Activated T-helper 9 cell treated with anti-CD3 and anti-CD28 coated beads, Interleukin-2, amount 50 U/mL, for 16 hours (primary cell): ENCODE results near the gene MLLT1.

Experiments used
- DNase-seq: peaks from one replicate; pipeline ENCODE4 v3.0.0-alpha.2; 2020; ENCODE audit warnings: low read depth

The MLLT1 gene

DNA sequence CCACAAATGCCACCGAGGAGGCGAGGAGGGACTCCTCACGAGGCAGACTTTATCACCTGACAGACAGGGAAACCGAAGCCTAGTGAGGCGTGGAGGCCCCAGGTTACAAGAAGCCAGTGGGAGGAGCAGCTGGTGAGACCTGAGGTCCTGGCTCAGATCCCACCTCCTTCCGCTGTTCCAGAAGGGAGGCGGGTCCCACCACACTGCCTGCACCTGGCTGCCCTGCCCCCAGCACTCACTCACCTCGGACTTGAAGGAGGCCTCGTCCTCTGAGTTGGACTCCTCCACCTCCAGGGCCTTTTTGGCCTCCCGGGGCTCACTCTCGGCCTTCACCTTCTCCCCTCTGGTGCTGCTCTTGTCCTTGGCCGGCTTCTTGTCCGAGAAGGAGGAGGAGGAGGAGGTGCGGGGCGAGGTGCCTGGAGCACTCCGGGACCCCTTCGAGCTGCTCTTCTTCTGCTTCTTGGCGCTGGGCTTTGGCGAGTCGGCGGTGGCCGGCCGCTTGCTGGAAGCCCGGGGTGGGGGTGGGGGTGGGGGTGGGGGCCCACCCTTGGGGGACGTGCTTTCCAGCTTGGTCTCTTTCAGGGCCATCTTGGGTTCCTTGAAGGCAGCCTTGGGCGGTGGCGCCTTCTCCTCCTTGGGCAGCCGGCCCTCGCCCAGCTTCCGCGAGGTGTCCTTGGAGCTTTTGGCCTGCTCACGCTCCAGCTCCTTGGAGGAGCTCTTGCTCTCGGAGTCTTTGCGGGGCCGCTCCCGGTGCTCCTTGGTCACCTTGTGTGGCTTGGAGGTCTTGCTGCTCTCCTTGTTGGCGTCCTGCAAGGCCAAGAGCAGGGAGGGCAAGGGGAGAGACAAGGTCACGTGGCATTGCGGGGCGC, 57.7 kb downstream of the MLLT1 start:
- no peak for DNase-seq

DNA sequence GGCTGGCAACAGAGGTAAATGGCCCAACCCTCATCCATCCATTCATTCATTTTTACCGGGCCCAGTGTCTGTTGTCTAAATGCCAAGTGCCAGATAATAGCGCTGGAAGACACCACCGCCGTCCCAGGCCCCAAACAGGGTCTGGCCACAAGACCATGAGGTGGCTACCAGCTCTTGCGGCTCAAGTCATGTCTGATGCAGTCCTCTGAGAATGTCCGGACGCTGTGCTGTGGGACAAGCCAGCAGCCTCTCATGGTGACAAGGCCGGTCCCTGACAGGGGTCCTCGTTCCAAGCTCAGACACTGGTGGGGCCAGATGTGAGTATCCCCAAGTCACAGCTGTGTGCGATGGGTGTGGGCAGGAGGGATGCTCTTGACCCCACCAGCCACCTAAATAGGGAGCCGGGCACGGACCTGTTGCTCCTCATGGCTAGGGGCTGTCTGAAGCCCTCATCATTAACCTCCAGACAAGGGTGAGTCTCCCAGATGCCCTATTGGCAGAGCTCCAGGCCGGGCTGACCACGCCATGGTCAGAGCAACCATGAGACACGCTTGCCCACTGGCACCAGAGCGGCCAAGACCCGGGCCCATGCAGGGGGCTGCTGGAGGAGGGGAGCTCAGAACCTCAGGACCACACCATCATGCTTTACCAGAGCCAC, 58.4 kb downstream of the MLLT1 start:
- DNase-seq, result no peak

DNA sequence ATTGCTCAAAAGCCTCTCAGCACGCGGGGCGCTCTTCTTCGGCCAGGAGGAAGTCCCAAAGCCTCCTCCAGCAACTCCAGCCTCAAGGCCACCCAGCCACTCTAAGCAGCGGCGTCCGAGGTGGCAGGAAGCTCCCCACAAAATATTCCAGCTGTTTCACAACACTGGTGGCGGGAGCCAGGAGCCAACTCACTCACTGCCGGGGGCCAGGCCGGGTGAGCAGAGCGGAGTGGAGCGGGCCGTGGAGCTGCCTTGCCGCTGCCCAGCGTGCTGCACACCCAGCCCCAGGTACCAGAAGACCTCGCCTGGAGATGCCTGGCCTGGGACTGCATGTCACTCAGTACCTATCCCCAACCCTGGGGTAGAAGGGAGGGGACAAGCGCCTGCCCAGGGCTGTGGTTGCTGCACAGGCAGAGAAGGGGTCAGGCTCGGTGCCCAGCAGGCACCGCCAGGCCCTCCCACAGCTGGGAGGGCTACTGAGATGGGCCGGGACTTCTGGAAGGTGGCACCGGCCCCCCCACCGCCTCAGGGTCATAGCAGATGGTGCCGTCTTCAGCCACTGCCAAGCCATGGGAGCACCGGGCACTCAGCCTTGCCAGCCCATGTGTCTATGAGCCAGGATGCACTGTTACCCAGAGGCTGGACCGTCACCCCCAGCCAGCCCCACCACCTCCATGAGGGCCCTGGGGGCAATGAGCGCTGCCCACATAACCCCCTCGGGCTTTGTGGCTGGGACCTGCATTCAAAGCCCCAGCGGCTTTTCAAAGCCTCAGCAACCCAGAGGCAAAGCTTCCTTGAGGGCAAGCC, 59.2 kb downstream of the MLLT1 start:
- no peak for DNase-seq

DNA sequence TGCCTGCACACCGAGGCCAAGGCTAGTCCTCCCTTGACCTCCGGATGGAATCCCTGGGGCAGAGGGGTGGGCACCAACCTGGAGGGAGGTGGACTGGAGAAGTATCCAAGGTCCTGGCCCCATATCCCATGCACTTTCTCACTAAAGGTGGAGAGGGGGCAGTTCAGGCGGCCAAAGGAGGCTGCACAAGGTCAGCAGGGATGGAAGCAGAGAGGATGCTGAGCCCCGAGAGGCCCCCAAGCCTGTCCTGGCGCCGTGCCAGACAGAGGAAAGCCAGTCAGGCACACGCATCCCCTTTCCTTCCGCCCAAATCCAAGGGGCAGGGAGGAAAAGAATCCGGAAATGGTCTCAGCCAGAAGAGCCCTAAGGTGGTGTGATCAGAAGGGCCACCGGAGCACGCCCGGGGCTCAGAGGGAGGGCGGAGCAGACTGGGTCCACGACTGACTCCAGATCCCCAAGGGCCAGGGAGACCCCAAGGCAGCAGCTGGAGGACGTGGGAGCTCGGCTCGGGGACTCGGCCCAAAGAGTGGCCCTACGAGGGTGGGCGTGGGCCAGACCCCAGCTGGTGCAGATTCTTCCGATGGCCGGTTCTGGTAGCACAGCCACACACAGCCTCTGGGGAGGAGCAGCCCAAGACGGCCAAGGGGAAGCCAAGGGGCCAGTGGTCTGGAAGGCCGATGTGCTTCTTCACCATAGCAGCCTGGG, 60.0 kb downstream of the MLLT1 start:
- no peak for DNase-seq

DNA sequence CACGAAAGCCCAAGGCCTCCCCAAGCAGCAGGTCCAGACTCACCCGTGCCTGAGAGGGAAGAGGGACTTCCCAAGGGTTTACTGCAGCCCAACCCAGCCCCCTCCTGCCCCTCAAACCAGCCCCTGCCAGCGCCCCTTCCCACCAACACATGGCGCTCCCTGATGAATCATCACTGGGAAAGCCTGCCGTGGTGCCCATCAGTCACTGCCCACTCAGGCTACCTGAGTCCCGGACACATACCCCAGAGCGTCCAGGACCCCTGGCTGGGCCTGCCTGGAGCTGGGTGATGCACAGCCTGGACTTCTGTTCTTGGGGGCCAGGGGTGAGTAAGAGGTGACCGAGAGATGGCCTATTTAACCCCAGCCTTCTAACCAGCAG, 60.6 kb downstream of the MLLT1 start:
- no peak for DNase-seq

DNA sequence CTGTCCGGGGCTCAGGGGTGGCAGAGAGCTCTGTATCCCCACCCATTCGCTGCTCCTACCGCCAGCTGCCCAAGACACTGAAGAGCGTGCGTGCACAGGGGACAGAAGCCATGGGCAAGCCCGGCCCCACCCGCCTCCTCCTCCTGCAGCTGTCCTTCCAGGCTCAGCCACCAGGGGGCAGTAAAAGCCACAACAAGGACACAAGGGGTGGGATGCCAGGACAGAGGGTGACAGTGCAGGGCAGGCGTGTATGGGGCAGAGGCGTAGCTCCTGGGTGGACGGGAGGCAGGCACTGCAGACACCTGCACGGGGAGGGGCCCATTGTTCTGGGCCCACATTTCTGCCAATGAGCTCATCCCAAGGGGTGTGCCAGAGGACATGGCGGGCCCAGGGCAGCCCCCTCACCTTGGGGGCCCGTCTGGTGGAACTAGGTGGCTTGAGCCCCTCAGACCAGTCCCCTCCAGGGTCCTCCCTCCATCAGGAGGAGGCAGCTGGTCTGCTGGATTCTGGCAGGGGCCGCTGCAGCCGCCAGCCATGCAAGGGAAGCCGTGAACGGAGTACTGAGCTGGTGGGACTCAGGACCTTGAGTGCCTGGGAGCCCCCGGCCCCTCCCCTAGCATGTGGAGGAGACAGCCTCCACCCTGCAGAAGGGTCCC, 61.2 kb downstream of the MLLT1 start:
- peak; percentile 70 for DNase-seq

DNA sequence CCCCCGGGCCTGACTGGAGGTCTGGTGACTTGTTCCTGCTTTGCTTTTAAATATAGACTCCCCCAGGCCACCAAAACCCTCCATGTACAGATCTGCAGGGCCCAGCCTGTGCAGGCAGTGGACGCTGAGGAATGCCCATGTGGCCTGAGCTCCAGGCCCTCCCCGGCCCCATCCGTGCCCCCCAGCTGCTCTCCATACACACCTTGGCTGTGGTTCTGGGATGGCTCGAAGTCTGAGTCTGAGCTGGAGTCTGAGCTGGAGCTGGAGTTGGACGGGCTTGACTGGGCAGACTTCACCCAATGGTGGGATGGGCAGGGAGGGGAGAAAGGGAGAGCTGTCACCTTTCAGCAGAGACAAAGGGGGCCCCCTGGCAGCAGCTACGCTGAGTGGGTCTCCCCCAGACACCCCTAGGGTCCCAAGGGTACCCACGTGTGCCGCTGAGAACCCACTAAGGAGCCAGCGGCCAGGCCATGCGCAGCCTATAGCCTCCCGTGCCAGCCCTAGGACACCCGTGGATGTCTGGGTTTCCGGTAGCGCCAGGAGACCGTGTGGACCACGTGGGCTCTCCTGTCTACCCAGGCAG, 61.9 kb downstream of the MLLT1 start:
- no peak for DNase-seq

DNA sequence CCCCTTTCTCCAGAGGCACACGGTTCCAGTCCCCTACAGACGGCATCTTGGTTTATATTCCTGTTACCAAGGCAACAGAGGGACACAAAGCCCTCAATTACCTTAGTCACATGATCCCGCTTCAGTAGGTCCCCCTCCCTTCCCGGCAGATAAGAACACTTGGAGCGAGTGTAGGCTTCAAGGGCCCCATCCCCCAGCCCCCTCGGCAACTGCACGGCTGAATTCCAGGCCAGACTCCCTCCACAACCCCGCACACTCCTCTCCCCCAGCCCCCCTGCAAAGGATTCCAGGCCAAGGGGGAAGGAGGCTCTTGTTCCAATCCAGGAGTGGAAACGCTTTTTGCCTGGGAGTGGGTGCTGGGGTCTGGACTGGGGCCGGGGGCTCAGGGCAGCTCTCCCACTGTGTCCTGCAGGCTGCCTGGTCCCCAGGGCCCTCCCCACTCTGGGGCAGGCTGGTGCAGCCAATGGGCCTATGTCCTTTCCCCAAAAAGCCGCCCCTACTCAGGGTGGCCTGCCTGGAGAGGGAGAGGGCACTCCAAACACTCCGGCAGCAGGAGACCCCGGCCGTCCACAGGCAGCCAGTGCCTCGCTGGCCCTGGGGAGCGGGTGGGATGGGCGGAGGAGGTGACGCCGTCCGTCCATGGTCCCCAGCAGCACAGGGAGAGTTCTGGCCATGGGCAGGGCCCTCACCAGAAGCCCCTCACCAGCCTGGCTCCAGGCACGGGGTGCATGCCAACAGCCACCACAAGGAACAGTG, 62.6 kb downstream of the MLLT1 start:
- DNase-seq, result no peak

DNA sequence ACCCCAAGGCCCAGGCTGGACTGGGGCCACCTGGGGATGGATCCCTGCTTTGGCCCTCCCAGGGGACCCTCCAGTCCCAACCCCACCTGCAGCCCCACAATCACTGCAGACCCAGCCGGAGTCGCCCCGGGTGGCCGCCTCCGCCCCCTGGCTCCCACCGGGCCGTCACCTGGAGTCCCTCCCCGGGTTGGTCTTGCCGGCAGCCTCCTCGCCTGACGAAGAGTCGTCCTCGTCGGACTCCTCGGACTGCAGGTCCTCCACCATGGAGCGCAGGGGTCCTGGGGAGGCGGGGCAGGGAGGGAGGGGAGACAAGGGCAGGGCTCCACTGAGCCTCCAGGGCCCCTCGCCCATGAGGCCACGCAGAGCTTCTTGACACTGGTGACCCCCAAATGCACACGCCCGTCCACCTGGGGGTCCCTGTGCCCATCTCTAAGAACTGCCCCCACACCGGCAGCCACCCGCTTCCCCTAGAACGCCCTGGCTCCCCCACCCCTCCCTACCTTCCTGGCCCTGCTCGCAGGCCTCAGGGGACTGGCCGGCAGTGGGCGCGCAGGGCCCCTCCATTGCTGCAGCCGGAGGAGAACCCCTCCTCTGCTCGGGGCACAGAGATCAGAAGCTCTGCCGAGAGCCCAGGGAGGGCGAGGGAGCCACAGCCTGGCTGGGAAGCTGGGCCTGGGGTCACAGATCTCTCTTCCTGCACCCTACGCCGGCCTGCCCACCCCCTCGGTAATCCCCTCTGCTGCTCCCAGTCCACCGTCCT, 63.4 kb downstream of the MLLT1 start:
- DNase-seq, result no peak

DNA sequence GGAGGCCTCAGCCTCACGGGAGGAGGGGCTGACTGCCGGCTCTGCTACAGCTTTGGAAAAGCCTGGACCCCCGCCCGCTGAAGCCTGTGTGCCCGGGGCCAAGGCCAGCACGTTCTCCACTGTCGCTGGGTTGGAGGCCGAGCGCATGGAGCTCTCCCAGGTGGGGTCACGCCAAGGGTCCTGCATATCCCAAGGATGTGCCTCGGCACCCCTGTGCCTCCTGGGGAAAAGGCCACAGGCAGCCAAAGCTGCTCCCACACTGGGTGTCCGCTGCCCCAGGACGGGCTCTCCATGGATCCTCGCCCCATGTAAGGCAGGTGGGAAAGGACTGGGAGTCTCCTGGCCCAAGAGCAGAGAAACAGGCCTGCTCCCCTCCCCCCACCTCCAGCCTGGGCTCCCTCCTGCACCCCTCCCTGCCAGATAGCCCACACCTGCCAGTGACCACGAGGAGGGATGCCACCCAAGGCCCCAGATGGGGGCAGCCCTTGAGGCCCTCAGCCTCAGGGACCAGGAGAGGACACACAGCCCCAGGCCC, 64.0 kb downstream of the MLLT1 start:
- no peak for DNase-seq

DNA sequence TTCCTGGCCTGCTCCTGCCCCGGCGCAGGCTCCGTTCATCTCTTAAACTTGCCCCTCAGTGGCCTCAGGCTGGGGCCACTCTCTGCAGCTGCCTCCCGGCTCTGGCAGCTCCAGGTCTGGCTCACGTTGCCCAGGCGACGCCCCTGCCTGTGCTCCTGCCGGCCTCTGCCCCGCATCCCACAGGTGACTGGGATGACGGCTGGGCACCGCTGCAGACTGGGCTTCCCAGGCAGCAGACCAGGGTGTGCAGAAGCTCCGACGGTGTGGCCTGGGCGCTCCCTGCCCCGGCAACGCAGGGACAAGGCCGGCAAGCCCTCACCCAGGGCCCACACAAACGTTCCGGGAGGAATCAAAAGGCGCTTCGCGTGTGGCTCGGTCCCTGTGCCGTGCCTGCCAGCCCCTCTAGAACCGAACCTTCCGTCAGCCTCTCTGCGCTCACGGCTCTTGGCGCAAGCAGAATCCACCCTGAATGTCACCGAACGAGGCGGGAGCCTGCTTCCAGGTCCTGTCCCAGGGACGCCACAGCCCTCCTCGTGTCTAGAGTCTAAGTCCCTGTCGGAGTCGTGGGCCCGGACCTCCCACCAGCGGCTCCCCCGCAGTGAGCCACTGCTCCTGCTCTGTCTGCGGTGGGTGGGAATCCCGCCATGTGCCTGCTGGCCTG, 64.8 kb downstream of the MLLT1 start:
- no peak for DNase-seq

DNA sequence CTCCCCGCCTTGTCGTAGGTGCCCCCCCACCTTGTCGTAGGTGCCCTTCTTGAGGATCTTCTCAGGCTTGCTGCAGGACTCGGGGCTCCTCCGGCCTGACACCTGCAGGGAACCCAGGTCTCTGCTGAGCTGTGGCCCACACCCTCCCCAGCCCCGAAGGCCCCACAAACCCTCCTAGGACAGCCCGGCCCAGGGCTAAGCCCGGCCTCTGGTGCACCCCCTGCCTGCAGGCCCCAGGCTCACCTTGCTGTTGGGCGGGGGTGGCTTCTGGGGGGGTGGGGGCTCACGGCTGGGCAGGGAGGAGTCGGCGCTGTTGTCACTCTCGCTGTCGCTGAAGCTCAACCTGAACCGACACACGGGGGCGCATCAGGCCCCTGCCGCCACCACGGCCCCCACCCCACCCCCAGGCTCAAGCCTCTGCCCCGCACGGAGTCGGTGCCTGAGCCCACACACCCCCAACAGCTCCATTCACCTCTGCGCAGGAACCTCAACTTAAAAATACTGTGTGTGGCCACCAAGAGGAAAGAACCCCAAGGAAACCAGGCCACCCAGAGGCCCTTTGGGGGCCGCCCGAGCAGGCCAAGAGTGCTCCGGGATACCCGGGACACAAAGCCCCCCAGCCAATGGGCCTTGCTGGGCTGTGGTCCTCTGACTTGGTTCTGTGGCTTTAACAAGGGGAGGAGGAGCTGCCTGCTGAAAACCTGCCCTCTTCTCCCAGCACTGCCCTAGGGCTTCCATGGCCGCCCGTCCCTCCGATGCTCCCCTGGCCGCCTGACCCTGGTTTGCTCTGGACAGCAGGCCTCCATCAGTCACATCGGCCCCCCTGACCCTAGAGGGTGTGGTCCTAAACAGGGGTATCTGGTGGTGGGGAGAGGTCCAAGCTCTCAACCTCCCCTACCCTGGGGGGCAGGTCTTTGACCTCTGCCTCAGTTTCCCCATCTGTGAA, 65.8 kb downstream of the MLLT1 start:
- no peak for DNase-seq

DNA sequence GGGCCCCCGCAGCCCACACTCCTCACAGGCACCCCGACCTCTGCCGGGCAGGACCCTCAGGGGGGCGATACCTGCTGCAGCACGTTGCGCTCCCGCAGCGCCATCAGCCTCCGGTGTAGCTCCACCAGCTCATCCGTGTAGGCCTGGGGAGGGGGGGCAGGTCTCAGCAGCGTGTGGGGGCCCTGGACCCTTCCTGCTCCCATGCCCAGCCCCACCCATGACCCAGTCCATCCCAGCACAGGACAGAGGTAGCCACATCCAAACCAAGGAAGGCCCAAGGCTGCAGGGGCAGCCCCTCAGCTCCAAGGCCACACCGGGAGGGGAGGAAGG, 66.5 kb downstream of the MLLT1 start:
- no peak for DNase-seq

DNA sequence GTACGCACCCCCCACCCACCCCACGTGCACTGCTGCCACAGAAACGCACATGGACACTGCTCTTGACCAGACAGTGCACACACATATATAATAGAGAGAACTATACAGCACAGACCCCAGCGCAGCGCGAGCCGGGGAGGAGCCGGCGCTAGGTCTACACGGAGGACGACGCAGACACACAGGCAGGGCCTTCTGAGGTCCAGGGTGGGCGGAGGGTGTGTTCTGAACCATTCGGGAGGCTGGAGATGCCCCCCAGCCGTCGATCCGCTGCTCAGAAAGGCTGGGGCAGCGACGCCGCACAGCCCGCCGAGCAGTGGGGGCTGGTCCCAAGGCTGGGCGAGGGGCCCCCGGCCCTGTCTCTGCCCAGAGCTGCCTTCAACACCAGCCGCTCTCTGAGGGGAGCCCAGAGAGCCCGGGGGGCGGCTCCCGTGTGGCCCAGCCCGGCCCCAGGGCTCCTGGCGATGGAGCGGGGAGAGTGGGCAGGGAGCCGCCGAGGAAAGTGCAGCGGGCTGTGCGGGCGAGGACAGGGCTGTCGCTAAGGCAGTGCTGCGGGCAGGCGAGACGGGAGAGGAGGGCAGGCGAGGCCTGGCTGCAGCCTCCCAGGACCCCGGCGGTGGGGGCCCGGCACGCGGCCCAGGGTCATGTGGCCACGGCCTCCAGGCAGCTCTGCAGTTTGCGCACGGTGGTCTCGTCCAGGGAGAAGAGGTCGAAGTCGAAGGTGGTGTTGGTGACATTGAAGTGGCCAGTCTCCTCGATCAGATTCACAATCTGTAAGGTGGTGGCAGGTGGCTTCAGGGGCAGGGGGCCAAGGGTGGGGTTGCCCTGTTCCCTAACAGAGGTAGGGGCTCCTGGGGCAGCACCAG, 67.1 kb downstream of the MLLT1 start:
- no peak for DNase-seq

DNA sequence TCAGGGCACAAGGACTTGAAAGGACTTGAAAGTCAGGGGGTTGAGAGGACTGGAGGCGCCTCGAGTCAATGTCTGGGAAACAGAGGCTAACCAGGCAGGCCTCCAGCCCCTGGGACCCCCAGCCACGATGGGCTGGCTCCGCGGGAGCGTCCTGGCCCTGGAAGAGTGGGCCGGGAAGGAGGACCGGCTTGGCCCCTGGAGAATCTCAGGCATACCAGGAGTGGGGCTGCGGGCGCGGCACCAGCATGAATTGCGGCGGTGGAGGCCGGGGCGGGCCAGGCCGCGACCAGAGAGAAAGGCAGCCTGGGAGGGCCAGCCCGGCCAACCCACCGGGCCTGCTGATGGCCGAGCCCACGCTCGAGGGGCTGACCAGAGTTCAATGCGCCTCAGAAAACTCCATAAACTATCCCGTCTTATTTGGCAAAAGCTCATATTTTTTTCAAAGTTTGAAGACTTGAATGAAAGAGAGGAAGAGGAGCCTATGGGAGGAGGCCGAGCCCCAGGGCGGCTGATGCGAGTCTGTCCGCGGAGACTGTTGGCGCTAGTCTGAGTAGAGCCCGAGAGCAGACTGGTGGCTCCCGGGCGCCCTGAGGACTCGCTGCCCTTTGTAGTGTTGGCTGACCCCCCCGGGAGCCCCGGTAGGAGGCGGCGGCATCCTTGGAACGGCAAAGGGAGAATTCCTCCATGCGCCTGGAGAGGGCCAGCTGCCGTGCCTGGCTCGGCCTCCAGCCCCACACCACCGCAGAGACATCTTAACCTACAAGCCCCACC, 68.0 kb downstream of the MLLT1 start:
- no peak for DNase-seq
